IMR-90 (cell line): ENCODE data around the gene INSM1. TPM values are rescaled to one million over a fixed set of nuclear protein-coding genes. Genes with fewer than 3 reads are reported as not detected.

ENCODE experiments used
- ATAC-seq: fragments of 200-7000 bp; cut with Tn5 transposase; 2 replicates; pipeline ENCODE4 v1.9.1; 2020; ENCODE audit warnings: low read depth, mild to moderate bottlenecking, moderate library complexity
- BruUV-seq: library from RNA; stranded (reverse); fragments of 400-500 nt; replicated peaks from 2 replicates; lab custom pipeline; 2021; lab: Mats Ljungman, UMichigan
- CTCF ChIA-PET: fragments of 300-600 bp; formaldehyde crosslinking; extraction: SDS; loops from one replicate; lab custom pipeline; 2021; ENCODE audit warnings: antibody characterized with exemption; lab: Yijun Ruan, JAX
- POLR2A ChIA-PET: fragments of 300-600 bp; sonication (Branson Sonifier 250); formaldehyde crosslinking; loops from one replicate; lab custom pipeline; 2022; ENCODE audit warnings: antibody characterized with exemption; ENCODE audit not compliant: unreplicated experiment; lab: Charles Lee
- DNase-seq: peaks from one replicate; pipeline ENCODE4 v3.0.0; 2013
- H2AFZ ChIP-seq: replicated peaks from 2 replicates; pipeline ENCODE3; 2013; ENCODE audit warnings: low read length, mild to moderate bottlenecking; ENCODE audit not compliant: poor library complexity
- H2AK5ac ChIP-seq: 2 replicates; pipeline ENCODE4 v1.6.1; 2013; ENCODE audit warnings: low read depth, low read length, inconsistent platforms
- H2AK9ac ChIP-seq: replicated peaks from 2 replicates; pipeline ENCODE3; 2013; ENCODE audit warnings: mild to moderate bottlenecking, low read depth, low read length, moderate library complexity; ENCODE audit not compliant: poor library complexity
- H2BK120ac ChIP-seq: 2 replicates; pipeline ENCODE4 v1.6.1; 2013; ENCODE audit warnings: low read depth, low read length, inconsistent platforms
- H2BK15ac ChIP-seq: 3 replicates; pipeline ENCODE4 v1.6.1; 2013; ENCODE audit warnings: low read depth, low read length, inconsistent platforms
- H2BK20ac ChIP-seq: 2 replicates; pipeline ENCODE4 v1.6.1; 2013; ENCODE audit warnings: low read depth, mild to moderate bottlenecking, inconsistent platforms, low read length, moderate library complexity
- H2BK5ac ChIP-seq: 2 replicates; pipeline ENCODE4 v1.6.1; 2013; ENCODE audit warnings: mild to moderate bottlenecking, low read depth, low read length, inconsistent platforms; ENCODE audit not compliant: poor library complexity, severe bottlenecking
- H3K14ac ChIP-seq: replicated peaks from 2 replicates; pipeline ENCODE4 v1.6.1; 2013; ENCODE audit warnings: low read depth, low read length, inconsistent platforms
- H3K18ac ChIP-seq: 2 replicates; pipeline ENCODE4 v1.6.1; 2013; ENCODE audit warnings: low read depth, low read length, control low read depth
- H3K23ac ChIP-seq: 2 replicates; pipeline ENCODE4 v1.6.1; 2013; ENCODE audit warnings: low read depth, low read length, inconsistent platforms
- H3K27ac ChIP-seq: 2 replicates; pipeline ENCODE4 v1.5.1; 2013; ENCODE audit warnings: mild to moderate bottlenecking, control low read depth, low read length; ENCODE audit not compliant: insufficient read depth
- H3K27me3 ChIP-seq: 2 replicates; pipeline ENCODE4 v1.6.1; 2013; ENCODE audit warnings: low read length; ENCODE audit not compliant: control insufficient read depth, insufficient read depth
- H3K36me3 ChIP-seq: 2 replicates; pipeline ENCODE4 v1.6.1; 2013; ENCODE audit warnings: low read length, mixed read lengths; ENCODE audit not compliant: control insufficient read depth, insufficient read depth
- H3K4ac ChIP-seq: 2 replicates; pipeline ENCODE4 v1.6.1; 2013; ENCODE audit warnings: low read depth, low read length, inconsistent platforms
- H3K4me1 ChIP-seq: 2 replicates; pipeline ENCODE4 v1.6.1; 2013; ENCODE audit warnings: low read length, mixed read lengths; ENCODE audit not compliant: control insufficient read depth, insufficient read depth
- H3K4me2 ChIP-seq: 2 replicates; pipeline ENCODE4 v1.6.1; 2013; ENCODE audit warnings: low read depth, mild to moderate bottlenecking, control low read depth, low read length, moderate library complexity
- H3K4me3 ChIP-seq: 2 replicates; pipeline ENCODE4 v1.5.1; 2013; ENCODE audit warnings: low read depth, mild to moderate bottlenecking, control low read depth, low read length, moderate library complexity; ENCODE audit not compliant: insufficient read depth
- H3K56ac ChIP-seq: 2 replicates; pipeline ENCODE4 v1.6.1; 2013; ENCODE audit warnings: low read length, inconsistent platforms; ENCODE audit not compliant: insufficient read depth; ENCODE audit errors: extremely low read depth
- H3K79me1 ChIP-seq, 2 experiments: 2 replicates each; pipeline ENCODE4 v1.6.1; 2013; ENCODE audit warnings: low read length in 2 of 2, inconsistent platforms in 1 of 2, low read depth in 1 of 2
- H3K9ac ChIP-seq: 2 replicates; pipeline ENCODE4 v1.6.1; 2013; ENCODE audit warnings: low read depth, low read length, control low read depth
- H3K9me1 ChIP-seq: 2 replicates; pipeline ENCODE4 v1.6.1; 2013; ENCODE audit warnings: low read length, inconsistent platforms; ENCODE audit not compliant: insufficient read depth
- H3K9me3 ChIP-seq: 2 replicates; pipeline ENCODE4 v1.6.1; 2013; ENCODE audit warnings: low read length; ENCODE audit not compliant: control insufficient read depth, insufficient read depth
- H4K20me1 ChIP-seq: 2 replicates; pipeline ENCODE4 v1.6.1; 2013; ENCODE audit warnings: low read length, inconsistent platforms; ENCODE audit not compliant: insufficient read depth
- H4K5ac ChIP-seq: 2 replicates; pipeline ENCODE4 v1.6.1; 2013; ENCODE audit warnings: mild to moderate bottlenecking, low read depth, low read length, control low read depth
- H4K8ac ChIP-seq, 2 experiments: 2 replicates each; pipeline ENCODE4 v1.6.1; 2013; ENCODE audit warnings: low read depth in 2 of 2, low read length in 2 of 2, control low read depth in 1 of 2, inconsistent platforms in 1 of 2
- H4K91ac ChIP-seq: 2 replicates; pipeline ENCODE4 v1.6.1; 2013; ENCODE audit warnings: low read depth, low read length, inconsistent platforms; ENCODE audit not compliant: insufficient read depth
- CEBPB ChIP-seq: IDR thresholded peaks from 2 replicates; pipeline ENCODE4 v1.6.1; 2012; ENCODE audit warnings: low read depth, low read length, improper control_type of control experiment
- CHD1 ChIP-seq: IDR thresholded peaks from 2 replicates; pipeline ENCODE4 v1.6.1; 2012; ENCODE audit warnings: low read depth, low read length, improper control_type of control experiment
- MAZ ChIP-seq: IDR thresholded peaks from 2 replicates; pipeline ENCODE4 v1.6.1; 2012; ENCODE audit warnings: low read depth, mild to moderate bottlenecking, low read length, improper control_type of control experiment, moderate library complexity, borderline replicate concordance
- MXI1 ChIP-seq: IDR thresholded peaks from 2 replicates; pipeline ENCODE4 v1.6.1; 2012; ENCODE audit warnings: low read depth, mild to moderate bottlenecking, low read length, moderate library complexity, borderline replicate concordance
- NFE2L2 ChIP-seq: fragments of 150-350 bp; IDR thresholded peaks from 2 replicates; pipeline ENCODE4 v1.6.1; 2016; ENCODE audit warnings: low read depth, mild to moderate bottlenecking, low read length
- RCOR1 ChIP-seq: IDR thresholded peaks from 2 replicates; pipeline ENCODE4 v1.6.1; 2012; ENCODE audit warnings: mild to moderate bottlenecking, low read length, improper control_type of control experiment; ENCODE audit not compliant: insufficient replicate concordance
- USF2 ChIP-seq: fragments of 150-350 bp; IDR thresholded peaks from 2 replicates; pipeline ENCODE4 v1.6.1; 2017; ENCODE audit warnings: mild to moderate bottlenecking, antibody characterized with exemption, low read length, low read depth
- WGBS, 2 experiments: methylation state at CpG; one replicate each; pipeline versions ENCODE4 v1.1.5 to v1.1.7; 2013; ENCODE audit warnings: missing lambda C conversion rate in 2 of 2; ENCODE audit not compliant: insufficient read length in 1 of 2; ENCODE audit errors: extremely low coverage in 2 of 2; 5-methylcytosine and 5-hydroxymethylcytosine counted together
- dilution Hi-C: fragments of 300-500 bp; cut with HindIII; formaldehyde crosslinking; loops from one replicate; pipeline ENCODE4 v1.14.3; 2018; ENCODE audit warnings: low sequenced_read_pairs; ENCODE audit not compliant: unreplicated experiment
- in situ Hi-C: fragments of 300-500 bp; cut with MboI; formaldehyde crosslinking; loops from 3 replicates; pipeline ENCODE4 v1.14.3; 2019; ENCODE audit warnings: low sequenced_read_pairs, inconsistent platforms, mixed read lengths
- intact Hi-C: fragments of 100-400 bp; cut with micrococcal nuclease; formaldehyde crosslinking; loops from 2 replicates; pipeline ENCODE4 v1.10.0; 2022
- polyA plus RNA-seq, 3 experiments: library from polyadenylated mRNA; depleted of rRNA; stranded (reverse); fragments of >200 nt; gene quantifications; 2 replicates each; pipeline ENCODE4 v1.2.3, GENCODE V29; 2012; ENCODE audit warnings: low replicate concordance in 1 of 3
- total RNA-seq: library from RNA; depleted of rRNA; stranded (reverse); fragments of >200 nt; gene quantifications from 2 replicates; pipeline ENCODE4 v1.2.3, GENCODE V29; 2012
- TF ChIP-seq, protein P1 (sequence below): fragments of 150-350 bp; IDR thresholded peaks from 2 replicates; pipeline ENCODE4 v1.6.1; 2016; ENCODE audit warnings: low read depth, mild to moderate bottlenecking, low read length, moderate library complexity, borderline replicate concordance

The INSM1 gene
- total and polyA plus RNA-seq, 2 of the 4 experiments (the other 2 are of a cell fraction) = not detected

DNA sequence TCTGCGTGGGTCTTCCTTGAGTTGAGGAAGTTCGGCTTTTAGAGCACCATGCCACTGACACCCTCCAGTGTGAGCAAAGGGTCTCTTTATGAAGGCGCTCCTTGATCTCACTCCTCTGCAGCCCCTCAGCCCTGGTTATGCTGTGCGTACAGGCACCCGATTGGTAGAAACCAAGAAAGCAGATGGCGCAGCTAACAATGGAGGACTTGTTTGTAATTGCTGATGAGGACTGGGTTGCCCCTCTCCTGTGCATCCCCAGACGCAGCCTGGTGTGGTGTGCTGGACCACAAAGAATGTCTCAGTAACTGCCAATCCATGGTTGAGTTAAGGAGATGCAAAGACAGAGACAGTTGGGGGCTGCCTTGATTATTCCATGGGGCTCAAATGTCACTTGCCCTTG lies 30.2 kb downstream of the INSM1 start:
- H2BK15ac ChIP-seq = no peak overlapping the region
- H3K9me1 ChIP-seq = peaks cover 3% of the 10 kb centered on the region; the same call in 1 of the 2 replicates
- no TSS peak for BruUV-seq
- no peak overlapping the region for H4K5ac ChIP-seq
- H3K27ac ChIP-seq = no peak overlapping the region
- H3K4me2 ChIP-seq = no peak overlapping the region
- H2AFZ ChIP-seq = no peak overlapping the region
- H3K9ac ChIP-seq = no peak overlapping the region
- no peak overlapping the region for H3K56ac ChIP-seq
- TF ChIP-seq USF2 = no peak
- no peak for TF ChIP-seq NFE2L2
- TF ChIP-seq MAZ = no peak
- TF ChIP-seq, protein P1, sequence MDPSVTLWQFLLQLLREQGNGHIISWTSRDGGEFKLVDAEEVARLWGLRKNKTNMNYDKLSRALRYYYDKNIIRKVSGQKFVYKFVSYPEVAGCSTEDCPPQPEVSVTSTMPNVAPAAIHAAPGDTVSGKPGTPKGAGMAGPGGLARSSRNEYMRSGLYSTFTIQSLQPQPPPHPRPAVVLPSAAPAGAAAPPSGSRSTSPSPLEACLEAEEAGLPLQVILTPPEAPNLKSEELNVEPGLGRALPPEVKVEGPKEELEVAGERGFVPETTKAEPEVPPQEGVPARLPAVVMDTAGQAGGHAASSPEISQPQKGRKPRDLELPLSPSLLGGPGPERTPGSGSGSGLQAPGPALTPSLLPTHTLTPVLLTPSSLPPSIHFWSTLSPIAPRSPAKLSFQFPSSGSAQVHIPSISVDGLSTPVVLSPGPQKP = no peak
- no peak for TF ChIP-seq CEBPB
- TF ChIP-seq CHD1 = no peak
- no peak for TF ChIP-seq RCOR1
- TF ChIP-seq MXI1 = no peak
- H3K4me3 ChIP-seq = no peak overlapping the region
- DNase-seq = no peak
- H3K27me3 ChIP-seq = no peaks in the 10 kb centered on the region; the same call in 1 of the 2 replicates
- 100% methylated on average over 2 of the region's 7 CpGs; no CpG with 5 or more reads in 1 of the 2 experiments for WGBS, 2 experiments
- POLR2A ChIA-PET = no interaction called here
- H4K20me1 ChIP-seq = no peaks in the 10 kb centered on the region
- no peak overlapping the region for H2BK20ac ChIP-seq
- intact Hi-C loops = no loop called here
- peaks cover 9% of the 10 kb centered on the region for H3K4me1 ChIP-seq
- CTCF ChIA-PET = no interaction called here
- no peaks in the 10 kb centered on the region for H3K36me3 ChIP-seq
- H2BK120ac ChIP-seq = no peak overlapping the region
- no peak overlapping the region for H3K14ac ChIP-seq
- H2BK5ac ChIP-seq = no peak overlapping the region
- H3K4ac ChIP-seq = no peak overlapping the region
- no peak overlapping the region for H2AK5ac ChIP-seq
- no peak overlapping the region for H2AK9ac ChIP-seq
- H3K18ac ChIP-seq = no peak overlapping the region
- no peak overlapping the region for H4K91ac ChIP-seq
- dilution Hi-C loops = no loop called here
- H4K8ac ChIP-seq = no peak overlapping the region
- H3K23ac ChIP-seq = no peak overlapping the region
- no peaks in the 10 kb centered on the region for H3K9me3 ChIP-seq
- in situ Hi-C loops = no loop called here
- H3K79me1 ChIP-seq = no peaks in the 10 kb centered on the region
- ATAC-seq = no peak
